Fibroblast of villous mesenchyme (primary cell): ENCODE measurements around the gene SLC25A1. TPM values are rescaled to one million over a fixed set of nuclear protein-coding genes. Genes with fewer than 3 reads are reported as not detected.

ENCODE experiments used
- DNase-seq: peaks from one replicate; pipeline ENCODE4 v3.0.0-alpha.2; 2010; ENCODE audit warnings: low read depth
- H3K4me3 ChIP-seq: 2 replicates; pipeline ENCODE4 v1.5.1; 2011; ENCODE audit warnings: low read depth, mild to moderate bottlenecking, low read length
- CTCF ChIP-seq: IDR thresholded peaks from 2 replicates; pipeline ENCODE4 v1.5.1; 2012; ENCODE audit warnings: low read depth, mild to moderate bottlenecking, low read length; ENCODE audit not compliant: insufficient read depth
- total RNA-seq: library from RNA; depleted of rRNA; stranded (reverse); fragments of >200 nt; gene quantifications from 2 replicates; pipeline ENCODE4 v1.2.3, GENCODE V29; 2012

Gene SLC25A1
- total RNA-seq, 1 donor = 115 TPM

GRCh38 chr22:19129871-19130270 lies 48.7 kb downstream of the SLC25A1 start:
- DNase-seq = no peak
- TF ChIP-seq CTCF = no peak
- no peak overlapping the region for H3K4me3 ChIP-seq

- no peak overlapping the region for H3K4me3 ChIP-seq
- DNase-seq = no peak
- no peak for TF ChIP-seq CTCF
Measured at GRCh38 chr22:19128946-19129727, 49.4 kb downstream of the SLC25A1 start.

GRCh38 chr22:19128009-19128401 lies 50.5 kb downstream of the SLC25A1 start:
- H3K4me3 ChIP-seq = no peak overlapping the region
- no peak for TF ChIP-seq CTCF
- no peak for DNase-seq

GRCh38 chr22:19127329-19128008 lies 51.1 kb downstream of the SLC25A1 start:
- TF ChIP-seq CTCF = no peak
- no peak for DNase-seq
- H3K4me3 ChIP-seq = no peak overlapping the region

GRCh38 chr22:19126309-19127273 lies 51.9 kb downstream of the SLC25A1 start:
- no peak overlapping the region for H3K4me3 ChIP-seq
- DNase-seq = no peak
- TF ChIP-seq CTCF = no peak

Other genes starting within 250 kb of the SLC25A1 start
- not detected in 2 replicates for gene PRODH, start 242.4 kb downstream of the SLC25A1 start, total RNA-seq
- gene DGCR2, start 56.3 kb downstream of the SLC25A1 start, total RNA-seq = 44.8 and 53.5 TPM in 2 replicates
- under 0.01 TPM in 1 of 2 replicates, not detected in the other for gene TSSK2, start 47.4 kb downstream of the SLC25A1 start, total RNA-seq
- gene ESS2, start 34.1 kb downstream of the SLC25A1 start, total RNA-seq = 10.6 and 12.5 TPM in 2 replicates
- gene GSC2, start 28.4 kb downstream of the SLC25A1 start, total RNA-seq = not detected in 2 replicates
- gene CLTCL1, start 113.0 kb upstream of the SLC25A1 start, total RNA-seq = 9.5 and 16.4 TPM in 2 replicates